Memory B cell (primary cell): ENCODE data around the gene PTOV1.
"Not testable (repeated sequence)": the region's sequence is repeated elsewhere in the genome, so short reads cannot be mapped to it uniquely, and the experiment has no call there.

ENCODE experiments used
- ATAC-seq: fragments of 150-1000 bp; cut with Tn5 transposase; 2 replicates; pipeline ENCODE4 v1.10.0; 2021; ENCODE audit warnings: low read depth, mild to moderate bottlenecking, moderate library complexity
- DNase-seq, 2 donors: peaks; one replicate each; pipeline ENCODE4 v3.0.0; 2022; ENCODE audit warnings: low spot score in 2 of 2
- H3K27ac Mint-ChIP-seq: one replicate; pipeline ENCODE4 v1.8.0; 2022; ENCODE audit warnings: mild to moderate bottlenecking, moderate library complexity, mixed read lengths
- H3K27me3 Mint-ChIP-seq: one replicate; pipeline ENCODE4 v1.8.0; 2022; ENCODE audit warnings: mixed read lengths
- H3K36me3 Mint-ChIP-seq: one replicate; pipeline ENCODE4 v1.8.0; 2022; ENCODE audit warnings: mild to moderate bottlenecking, mixed read lengths
- H3K4me1 Mint-ChIP-seq: one replicate; pipeline ENCODE4 v1.8.0; 2022; ENCODE audit warnings: mixed read lengths
- H3K4me3 Mint-ChIP-seq: one replicate; pipeline ENCODE4 v1.8.0; 2022; ENCODE audit warnings: mild to moderate bottlenecking, moderate library complexity, mixed read lengths
- H3K9me3 Mint-ChIP-seq: one replicate; pipeline ENCODE4 v1.8.0; 2022; ENCODE audit warnings: mixed read lengths

Gene PTOV1

GRCh38 chr19:49809941-49810389 lies 41.0 kb upstream of the PTOV1 start:
- no peaks in the 10 kb centered on the region for H3K9me3 Mint-ChIP-seq
- H3K4me1 Mint-ChIP-seq = peaks cover 32% of the 10 kb centered on the region
- H3K4me3 Mint-ChIP-seq = peak overlapping the region; percentile 98
- H3K27ac Mint-ChIP-seq = peak overlapping the region; percentile 96
- ATAC-seq (no peak), DNase-seq (no peak)
- no peaks in the 10 kb centered on the region for H3K27me3 Mint-ChIP-seq
- peaks cover 3% of the 10 kb centered on the region for H3K36me3 Mint-ChIP-seq

GRCh38 chr19:49811328-49811727 lies 39.6 kb upstream of the PTOV1 start:
- Mint-ChIP-seq H3K36me3 (peaks cover 1% of the 10 kb centered on the region), H3K9me3 (no peaks in the 10 kb centered on the region), H3K4me1 (peaks cover 32% of the 10 kb centered on the region), H3K27ac (peak overlapping the region; percentile 99), H3K27me3 (no peaks in the 10 kb centered on the region), H3K4me3 (no peak overlapping the region)
- DNase-seq (no peak), ATAC-seq (no peak)

GRCh38 chr19:49812452-49812996 lies 38.4 kb upstream of the PTOV1 start:
- DNase-seq (no peak), ATAC-seq (no peak)
- Mint-ChIP-seq H3K36me3 (no peaks in the 10 kb centered on the region), H3K27me3 (no peaks in the 10 kb centered on the region), H3K4me3 (peak overlapping the region; percentile 90), H3K9me3 (no peaks in the 10 kb centered on the region), H3K4me1 (peaks cover 29% of the 10 kb centered on the region), H3K27ac (peak overlapping the region; percentile 99)

- Mint-ChIP-seq H3K4me1 (peaks cover 26% of the 10 kb centered on the region), H3K27me3 (no peaks in the 10 kb centered on the region), H3K27ac (peak within 1 kb of the TSS; percentile 99), H3K4me3 (peak within 1 kb of the TSS; percentile 90), H3K9me3 (no peaks in the 10 kb centered on the region), H3K36me3 (no peaks in the 10 kb centered on the region)
- ATAC-seq (peak; percentile 64), DNase-seq (peak; percentile 77 to 93)
Observed at GRCh38 chr19:49812997-49813861, 37.7 kb upstream of the PTOV1 start, which contains the start of gene FUZ. Gene FUZ (minus strand): TSS chr19:49813292. CDS start chr19:49813106, 186 bp downstream.

- Mint-ChIP-seq H3K27ac (peak overlapping the region; percentile 99), H3K9me3 (no peaks in the 10 kb centered on the region), H3K4me3 (peak overlapping the region; percentile 37), H3K36me3 (no peaks in the 10 kb centered on the region), H3K27me3 (no peaks in the 10 kb centered on the region), H3K4me1 (peaks cover 24% of the 10 kb centered on the region)
- no peak for ATAC-seq
- DNase-seq = no peak
Observed at GRCh38 chr19:49814010-49814409, 36.9 kb upstream of the PTOV1 start.

GRCh38 chr19:49816590-49816989 lies 34.4 kb upstream of the PTOV1 start:
- no peak for DNase-seq
- H3K27ac Mint-ChIP-seq = peak overlapping the region; percentile 100
- peaks cover 21% of the 10 kb centered on the region for H3K4me1 Mint-ChIP-seq
- no peaks in the 10 kb centered on the region for H3K9me3 Mint-ChIP-seq
- no peak overlapping the region for H3K4me3 Mint-ChIP-seq
- no peaks in the 10 kb centered on the region for H3K36me3 Mint-ChIP-seq
- no peak for ATAC-seq
- H3K27me3 Mint-ChIP-seq = no peaks in the 10 kb centered on the region

GRCh38 chr19:49817964-49818648 lies 32.9 kb upstream of the PTOV1 start, which contains the start of gene MED25:
Gene MED25 (plus strand): TSS chr19:49818289. CDS start chr19:49818342, 53 bp downstream.
- Mint-ChIP-seq H3K9me3 (no peaks in the 10 kb centered on the region), H3K4me1 (peaks cover 14% of the 10 kb centered on the region)

GRCh38 chr19:49818649-49819370 lies 32.1 kb upstream of the PTOV1 start:
- H3K27ac Mint-ChIP-seq = peak overlapping the region; percentile 100
- no peak for ATAC-seq
- no peaks in the 10 kb centered on the region for H3K27me3 Mint-ChIP-seq
- no peak for DNase-seq
- H3K4me1 Mint-ChIP-seq = peaks cover 16% of the 10 kb centered on the region
- no peaks in the 10 kb centered on the region for H3K9me3 Mint-ChIP-seq
- H3K36me3 Mint-ChIP-seq = peaks cover 4% of the 10 kb centered on the region
- peak overlapping the region; percentile 99 for H3K4me3 Mint-ChIP-seq

More at GRCh38 chr19:49817964-49818648, 32.9 kb upstream of the PTOV1 start, which contains the start of gene MED25:
- Mint-ChIP-seq H3K36me3 (peaks cover 1% of the 10 kb centered on the region), H3K27me3 (no peaks in the 10 kb centered on the region), H3K27ac (peak within 1 kb of the TSS; percentile 100), H3K4me3 (peak within 1 kb of the TSS; percentile 99)
- DNase-seq (peak; percentile 87 to 93), ATAC-seq (peak; percentile 55)

- not testable (repeated sequence) for H3K27me3 Mint-ChIP-seq, DNase-seq, H3K36me3 Mint-ChIP-seq, ATAC-seq, H3K9me3 Mint-ChIP-seq
- peak overlapping the region; percentile 100 for H3K27ac Mint-ChIP-seq
- peaks cover 19% of the 10 kb centered on the region for H3K4me1 Mint-ChIP-seq
- H3K4me3 Mint-ChIP-seq = peak overlapping the region; percentile 99
Observed at GRCh38 chr19:49819452-49820115, 31.4 kb upstream of the PTOV1 start.

- Mint-ChIP-seq H3K9me3 (no peaks in the 10 kb centered on the region), H3K4me1 (peaks cover 21% of the 10 kb centered on the region), H3K27me3 (no peaks in the 10 kb centered on the region), H3K36me3 (peaks cover 4% of the 10 kb centered on the region), H3K4me3 (no peak overlapping the region), H3K27ac (no peak overlapping the region)
- DNase-seq (no peak), ATAC-seq (no peak)
Observed at GRCh38 chr19:49820125-49820524, 30.8 kb upstream of the PTOV1 start.

- Mint-ChIP-seq H3K4me1 (peaks cover 25% of the 10 kb centered on the region), H3K27me3 (no peaks in the 10 kb centered on the region), H3K27ac (no peak overlapping the region), H3K36me3 (peaks cover 9% of the 10 kb centered on the region), H3K4me3 (peak overlapping the region; percentile 53), H3K9me3 (no peaks in the 10 kb centered on the region)
- ATAC-seq (peak; percentile 82), DNase-seq (no peak)
Observed at GRCh38 chr19:49823472-49823871, 27.5 kb upstream of the PTOV1 start.

GRCh38 chr19:49824662-49825061 lies 26.3 kb upstream of the PTOV1 start:
- H3K9me3 Mint-ChIP-seq = no peaks in the 10 kb centered on the region
- no peaks in the 10 kb centered on the region for H3K27me3 Mint-ChIP-seq
- ATAC-seq = no peak
- peaks cover 9% of the 10 kb centered on the region for H3K36me3 Mint-ChIP-seq
- no peak for DNase-seq
- no peak overlapping the region for H3K4me3 Mint-ChIP-seq
- peak overlapping the region; percentile 45 for H3K27ac Mint-ChIP-seq
- H3K4me1 Mint-ChIP-seq = peaks cover 18% of the 10 kb centered on the region

GRCh38 chr19:49827034-49827433 lies 23.9 kb upstream of the PTOV1 start:
- no peak overlapping the region for H3K4me3 Mint-ChIP-seq
- H3K36me3 Mint-ChIP-seq = peaks cover 12% of the 10 kb centered on the region
- ATAC-seq (no peak), DNase-seq (no peak)
- no peaks in the 10 kb centered on the region for H3K9me3 Mint-ChIP-seq
- H3K27me3 Mint-ChIP-seq = no peaks in the 10 kb centered on the region
- no peak overlapping the region for H3K27ac Mint-ChIP-seq
- peaks cover 18% of the 10 kb centered on the region for H3K4me1 Mint-ChIP-seq
